Prostate gland (tissue), 2 donors: ENCODE data around the gene ANO3.

ENCODE experiments used
- POLR2A ChIP-seq: fragments of 450-650 bp; IDR thresholded peaks from one replicate; pipeline ENCODE4 v1.6.1; 2016; ENCODE audit warnings: antibody characterized with exemption, mild to moderate bottlenecking
- POLR2AphosphoS5 ChIP-seq: sonication (generic); formaldehyde crosslinking; IDR thresholded peaks from one replicate; pipeline ENCODE4 v1.6.1; 2017; ENCODE audit warnings: antibody characterized with exemption
- TF ChIP-seq, protein P1 (sequence below), 4 experiments: fragments of 200-600 bp in 2 of 4; fragments of 450-650 bp in 2 of 4; sonication (generic) in 2 of 4; IDR thresholded peaks; 1 replicate in 3 of 4; 2 replicates in 1 of 4; pipeline ENCODE4 v1.5.1; 2016 to 2019; ENCODE audit warnings: antibody characterized with exemption in 4 of 4, mild to moderate bottlenecking in 2 of 4, moderate library complexity in 2 of 4

DNA sequence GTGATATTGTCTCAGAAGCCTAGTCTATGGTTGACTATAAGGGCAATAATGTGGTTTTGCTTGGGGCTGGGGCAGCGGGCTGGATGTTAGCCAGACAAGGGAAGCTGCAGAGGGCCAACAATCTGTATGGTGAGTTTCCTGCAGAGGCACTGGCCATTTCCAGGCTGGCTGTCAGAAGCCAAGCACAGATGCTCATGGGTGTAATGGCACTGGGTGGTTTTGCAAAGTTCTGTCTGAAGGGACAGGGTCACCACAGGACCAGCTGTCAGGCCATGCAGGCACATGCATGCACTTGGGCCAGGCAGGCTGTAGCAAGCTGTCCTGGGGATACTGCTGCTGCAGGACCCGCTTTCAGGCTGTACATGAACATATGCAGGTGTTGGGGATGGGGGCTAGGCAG is 281.8 kb downstream of the ANO3 start:
- TF ChIP-seq, protein P1, sequence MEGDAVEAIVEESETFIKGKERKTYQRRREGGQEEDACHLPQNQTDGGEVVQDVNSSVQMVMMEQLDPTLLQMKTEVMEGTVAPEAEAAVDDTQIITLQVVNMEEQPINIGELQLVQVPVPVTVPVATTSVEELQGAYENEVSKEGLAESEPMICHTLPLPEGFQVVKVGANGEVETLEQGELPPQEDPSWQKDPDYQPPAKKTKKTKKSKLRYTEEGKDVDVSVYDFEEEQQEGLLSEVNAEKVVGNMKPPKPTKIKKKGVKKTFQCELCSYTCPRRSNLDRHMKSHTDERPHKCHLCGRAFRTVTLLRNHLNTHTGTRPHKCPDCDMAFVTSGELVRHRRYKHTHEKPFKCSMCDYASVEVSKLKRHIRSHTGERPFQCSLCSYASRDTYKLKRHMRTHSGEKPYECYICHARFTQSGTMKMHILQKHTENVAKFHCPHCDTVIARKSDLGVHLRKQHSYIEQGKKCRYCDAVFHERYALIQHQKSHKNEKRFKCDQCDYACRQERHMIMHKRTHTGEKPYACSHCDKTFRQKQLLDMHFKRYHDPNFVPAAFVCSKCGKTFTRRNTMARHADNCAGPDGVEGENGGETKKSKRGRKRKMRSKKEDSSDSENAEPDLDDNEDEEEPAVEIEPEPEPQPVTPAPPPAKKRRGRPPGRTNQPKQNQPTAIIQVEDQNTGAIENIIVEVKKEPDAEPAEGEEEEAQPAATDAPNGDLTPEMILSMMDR (IDR thresholded peaks at IDR 0.05), result no peak
- no peak for TF ChIP-seq POLR2A
- TF ChIP-seq POLR2AphosphoS5, result no peak
